Smooth muscle cell of the brain vasculature (primary cell): ENCODE measurements around the gene METTL25.
"Not testable (repeated sequence)": the region's sequence is repeated elsewhere in the genome, so short reads cannot be mapped to it uniquely, and the experiment has no call there.

Source experiments
- DNase-seq: peaks from one replicate; pipeline ENCODE4 v3.0.0-alpha.2; 2012; ENCODE audit warnings: low read depth, low spot score

The METTL25 gene, protein sequence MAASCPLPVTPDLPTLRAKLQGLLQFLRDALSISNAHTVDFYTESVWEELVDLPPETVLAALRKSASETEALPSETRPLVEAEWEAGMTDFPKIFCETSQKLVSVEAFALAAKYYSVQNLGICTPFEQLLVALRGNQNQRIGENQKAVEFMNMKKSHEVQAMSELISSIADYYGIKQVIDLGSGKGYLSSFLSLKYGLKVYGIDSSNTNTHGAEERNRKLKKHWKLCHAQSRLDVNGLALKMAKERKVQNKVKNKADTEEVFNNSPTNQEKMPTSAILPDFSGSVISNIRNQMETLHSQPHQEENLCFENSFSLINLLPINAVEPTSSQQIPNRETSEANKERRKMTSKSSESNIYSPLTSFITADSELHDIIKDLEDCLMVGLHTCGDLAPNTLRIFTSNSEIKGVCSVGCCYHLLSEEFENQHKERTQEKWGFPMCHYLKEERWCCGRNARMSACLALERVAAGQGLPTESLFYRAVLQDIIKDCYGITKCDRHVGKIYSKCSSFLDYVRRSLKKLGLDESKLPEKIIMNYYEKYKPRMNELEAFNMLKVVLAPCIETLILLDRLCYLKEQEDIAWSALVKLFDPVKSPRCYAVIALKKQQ

DNA sequence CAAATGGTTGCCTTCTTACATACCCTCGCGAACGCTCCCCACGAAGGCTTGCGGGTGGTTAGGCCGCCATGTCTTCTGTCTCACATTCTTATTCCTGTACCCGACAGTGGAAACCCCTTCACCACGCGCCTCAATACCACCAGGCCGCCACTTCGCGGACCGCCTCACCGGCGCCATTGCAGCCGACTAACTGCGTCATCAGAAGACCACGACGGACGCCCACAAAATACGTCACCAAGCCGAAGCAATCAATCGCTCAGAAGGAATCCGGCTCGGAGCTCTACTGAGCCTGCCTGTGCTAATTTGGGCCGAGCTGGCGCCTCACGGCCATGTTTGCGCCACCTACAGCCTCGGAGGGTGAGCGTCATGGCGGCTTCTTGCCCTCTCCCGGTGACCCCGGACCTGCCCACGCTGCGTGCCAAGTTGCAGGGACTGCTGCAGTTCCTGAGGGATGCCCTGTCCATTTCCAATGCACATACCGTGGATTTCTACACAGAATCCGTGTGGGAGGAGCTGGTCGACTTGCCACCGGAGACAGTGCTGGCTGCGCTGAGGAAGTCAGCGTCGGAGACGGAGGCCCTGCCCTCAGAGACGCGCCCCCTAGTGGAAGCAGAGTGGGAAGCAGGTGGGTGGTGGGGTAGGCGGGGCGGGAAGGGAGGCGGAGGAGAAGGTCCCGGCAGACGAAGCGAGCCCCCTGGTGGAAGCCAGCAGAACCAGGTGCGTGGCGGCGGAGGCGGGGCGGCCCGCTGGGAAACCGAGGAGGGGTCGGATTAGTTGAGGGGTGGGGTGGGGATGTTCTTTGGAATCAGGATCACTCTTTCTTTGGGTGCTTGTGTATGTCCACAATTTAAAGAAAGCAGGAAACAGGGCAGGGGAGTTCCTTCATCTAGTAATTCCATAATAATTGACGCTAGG is at the start of gene METTL25, which contains the start of gene CCDC59:
METTL25 (plus strand) TSS at position 330 of the 915 bp plus-strand sequence; CDS start at position 367, 37 bp downstream.
CCDC59 (minus strand) TSS at position 188 of the 915 bp plus-strand sequence; CDS start at position 177, 11 bp downstream.
- peak; percentile 93 for DNase-seq

DNA sequence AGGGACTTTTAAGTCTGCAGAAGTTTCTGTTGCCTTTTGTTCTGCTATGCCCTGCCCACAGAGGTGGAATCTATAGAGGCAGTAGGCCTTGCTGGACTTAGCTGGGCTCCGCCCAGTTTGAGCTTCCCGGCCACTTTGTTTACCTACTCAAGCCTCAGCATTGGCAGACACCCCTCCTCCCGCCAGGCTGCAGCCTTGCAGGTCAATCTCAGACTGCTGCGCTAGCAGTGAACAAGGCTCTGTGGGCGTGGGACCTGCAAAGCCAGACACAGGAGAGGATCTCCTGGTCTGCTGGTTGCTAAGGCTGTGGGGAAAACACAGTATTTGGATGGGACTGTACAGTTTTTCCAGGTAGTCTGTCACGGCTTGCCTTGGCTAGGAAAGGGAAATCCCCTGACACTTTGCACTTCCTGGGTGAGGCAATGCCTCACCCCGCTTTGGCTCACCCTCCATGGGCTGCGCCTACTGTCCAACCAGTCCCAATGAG is 43.9 kb upstream of the METTL25 start:
- DNase-seq: no peak

DNA sequence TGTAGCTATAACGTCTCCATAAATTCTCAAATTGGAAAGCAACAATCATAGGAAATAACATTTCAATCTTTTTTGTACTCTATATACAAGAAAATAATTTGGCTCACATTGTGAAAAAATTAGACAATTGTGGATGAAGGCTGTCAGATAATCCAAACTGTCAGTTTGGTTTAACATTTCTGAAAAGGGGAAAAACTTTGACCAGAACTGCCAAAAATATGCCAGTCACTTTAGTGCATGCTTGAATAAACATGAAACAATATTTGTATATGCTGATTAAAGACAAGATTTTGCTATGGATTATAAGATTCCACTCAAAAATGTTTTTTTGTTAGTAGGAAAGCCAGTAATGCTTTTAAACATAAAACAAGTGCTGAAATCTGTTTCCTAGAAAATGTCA is 39.1 kb upstream of the METTL25 start:
- no peak for DNase-seq

DNA sequence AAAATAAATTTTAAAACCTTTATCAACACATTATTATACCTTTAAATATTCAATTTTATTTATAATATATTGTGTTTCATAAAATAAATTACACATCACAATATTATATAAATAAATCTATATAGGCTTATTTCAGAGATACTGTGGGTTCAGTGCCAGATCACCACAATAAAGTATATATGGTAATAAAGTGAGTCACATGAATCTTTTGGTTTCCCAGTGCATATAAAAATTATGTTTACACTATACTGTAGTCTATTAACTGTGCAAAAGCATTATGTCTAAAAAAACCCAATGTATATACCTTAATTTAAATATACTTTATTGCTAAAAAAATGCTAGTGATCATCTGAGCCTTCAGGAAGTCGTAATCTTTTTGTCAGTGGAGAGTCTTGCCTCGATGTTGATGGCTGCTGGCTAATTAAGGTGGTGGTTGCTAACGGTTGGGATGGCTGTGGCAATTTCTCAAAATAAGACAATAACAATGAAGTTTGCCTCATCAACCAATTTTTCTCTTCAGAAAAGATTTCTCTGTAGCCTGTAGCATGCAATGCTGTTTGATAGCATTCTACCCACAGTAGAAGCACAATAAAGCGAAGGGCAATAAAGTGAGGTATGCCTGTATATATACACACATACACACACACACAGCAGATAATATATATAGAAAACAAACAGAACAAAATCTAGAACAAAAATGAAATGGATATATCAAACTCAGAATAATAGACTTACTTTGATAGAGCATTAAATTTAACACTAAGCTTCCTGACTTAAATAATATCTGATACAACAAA is 32.6 kb upstream of the METTL25 start:
- DNase-seq: no peak

DNA sequence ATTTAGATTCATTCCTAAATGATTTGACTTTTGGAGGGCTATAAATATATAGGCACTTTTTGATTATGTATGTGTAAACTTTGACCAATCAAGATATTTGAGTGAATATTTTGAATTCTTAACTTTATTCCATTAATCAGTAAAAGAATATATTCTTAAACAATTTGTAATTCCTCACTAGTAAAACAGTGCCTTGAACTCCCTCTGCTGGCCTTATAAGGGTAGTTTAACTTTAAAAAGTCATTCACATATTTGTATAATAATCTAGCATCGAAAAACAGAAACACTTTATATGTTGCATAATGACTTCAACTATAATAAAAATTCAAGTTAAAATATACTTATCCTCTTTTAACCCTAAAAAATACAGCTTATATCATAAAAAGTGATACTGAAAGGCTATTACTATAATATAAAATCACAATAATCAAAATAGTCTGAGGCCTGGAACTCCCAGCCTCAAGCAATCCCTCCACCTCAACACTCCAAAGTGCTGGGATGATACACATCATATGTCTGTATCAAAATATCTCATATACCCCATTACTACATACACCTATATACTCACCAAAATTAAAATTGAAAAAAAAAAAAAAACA is 31.3 kb upstream of the METTL25 start:
- peak; percentile 4 for DNase-seq

DNA sequence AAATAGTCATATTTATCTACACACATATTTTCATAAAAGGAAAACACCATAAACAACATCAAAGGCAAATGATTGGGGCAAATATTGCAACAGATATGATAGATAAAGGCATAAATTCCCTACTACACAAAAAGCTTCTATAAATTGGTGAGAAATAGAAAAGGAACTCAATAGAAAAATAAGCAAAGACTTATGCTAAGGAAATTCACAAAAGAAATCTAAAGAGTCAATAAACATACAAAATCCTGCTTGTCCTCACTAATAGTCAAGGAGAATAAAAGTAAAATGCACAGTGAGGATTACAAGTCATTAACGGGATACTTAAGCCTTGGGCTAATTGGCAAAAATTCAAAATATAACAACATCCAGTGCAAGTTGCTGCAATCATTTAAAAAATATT is 30.5 kb upstream of the METTL25 start:
- no peak for DNase-seq

DNA sequence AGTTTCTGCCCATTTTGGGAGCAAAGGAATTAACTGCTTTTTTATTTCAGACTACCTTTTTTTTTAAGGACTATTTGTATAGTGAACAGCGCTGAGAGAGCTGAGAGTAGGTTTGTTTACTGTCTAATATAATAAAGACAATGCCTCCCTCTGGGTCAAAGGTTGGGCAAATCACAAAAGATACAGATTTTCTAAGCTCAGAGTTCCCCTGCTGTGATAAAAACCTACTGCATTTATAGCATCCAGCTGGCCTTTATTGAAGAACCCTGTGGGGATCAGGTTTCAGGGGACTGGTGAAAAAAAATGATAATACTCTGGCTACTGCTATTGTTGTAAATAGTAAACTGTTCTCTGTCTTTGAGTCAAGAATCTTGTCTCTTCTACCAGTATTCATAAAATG is 28.8 kb upstream of the METTL25 start:
- no peak for DNase-seq

DNA sequence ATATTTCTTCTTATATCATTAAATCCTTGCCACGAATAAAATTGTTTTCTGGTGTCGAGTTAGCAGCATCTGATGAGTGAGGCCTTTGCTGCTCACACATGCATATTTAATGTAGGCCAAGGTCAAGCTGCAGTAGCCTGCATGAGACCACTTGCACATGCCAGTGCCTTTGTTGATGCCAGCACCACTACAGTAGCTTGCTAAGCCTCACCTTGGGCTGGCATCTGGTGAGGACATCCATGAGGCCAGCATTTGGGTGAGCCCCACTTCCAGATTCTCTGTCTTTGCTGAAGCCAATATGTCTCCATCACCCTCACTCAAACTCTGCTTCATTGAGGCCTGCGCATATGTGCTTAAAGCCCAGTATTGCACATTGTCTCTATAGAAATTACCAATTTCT is 8.2 kb upstream of the METTL25 start:
- no peak for DNase-seq

DNA sequence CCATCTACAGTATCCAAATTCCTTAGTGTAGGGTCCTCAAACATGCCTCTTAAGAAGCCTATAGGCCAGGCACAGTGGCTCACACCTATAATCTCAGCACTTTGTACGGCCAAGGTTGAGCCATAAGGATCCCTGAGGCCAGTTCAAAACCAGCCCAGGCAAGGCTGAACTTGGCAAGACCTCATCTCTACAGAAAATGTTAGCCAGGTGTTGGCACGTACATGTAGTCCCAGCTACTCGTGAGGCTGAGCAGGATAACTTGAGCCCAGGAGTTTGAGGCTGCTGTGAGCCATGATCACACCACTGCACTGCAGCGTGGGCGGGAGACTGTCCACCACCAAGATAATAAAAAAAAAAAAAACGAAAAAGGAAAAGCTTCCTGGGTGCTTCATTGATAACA is 6.9 kb upstream of the METTL25 start:
- no peak for DNase-seq

DNA sequence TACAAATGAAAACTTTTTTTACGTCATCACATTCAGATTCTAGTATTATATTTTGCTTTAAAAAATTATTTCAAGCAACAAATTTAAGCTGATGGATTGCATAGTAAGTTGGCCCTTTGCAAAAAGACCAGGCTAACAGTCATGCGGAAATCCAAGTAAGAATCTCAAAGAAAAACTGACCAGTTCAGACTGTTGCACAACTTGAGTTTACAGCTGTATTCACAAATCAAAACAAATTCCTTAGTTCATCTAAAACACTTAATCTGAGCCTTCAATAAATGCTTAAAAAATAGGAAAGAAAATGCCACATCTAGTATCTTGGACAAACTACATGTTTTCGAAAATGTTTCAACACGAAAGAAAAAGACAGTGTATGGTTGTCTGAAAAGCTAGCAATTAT is 989 bp upstream of the METTL25 start:
- DNase-seq: no peak

DNA sequence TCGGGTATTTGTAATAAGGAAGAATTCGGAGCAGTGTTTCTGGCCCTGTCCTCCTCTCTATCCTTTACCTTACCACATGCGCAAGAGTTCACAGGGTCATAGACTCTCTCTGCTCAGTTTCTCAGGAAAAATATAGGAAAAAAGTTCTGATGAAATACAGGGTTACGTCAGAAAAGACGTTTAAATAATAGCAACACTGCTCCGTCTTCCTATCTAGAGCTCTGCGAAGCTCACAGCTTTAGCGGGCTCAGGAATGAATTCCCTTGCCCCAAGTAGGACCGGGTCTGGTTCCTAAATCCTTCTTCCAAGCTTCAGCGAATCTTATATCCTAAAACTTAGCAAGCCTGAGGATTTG is 507 bp upstream of the METTL25 start:
- DNase-seq: no peak

DNA sequence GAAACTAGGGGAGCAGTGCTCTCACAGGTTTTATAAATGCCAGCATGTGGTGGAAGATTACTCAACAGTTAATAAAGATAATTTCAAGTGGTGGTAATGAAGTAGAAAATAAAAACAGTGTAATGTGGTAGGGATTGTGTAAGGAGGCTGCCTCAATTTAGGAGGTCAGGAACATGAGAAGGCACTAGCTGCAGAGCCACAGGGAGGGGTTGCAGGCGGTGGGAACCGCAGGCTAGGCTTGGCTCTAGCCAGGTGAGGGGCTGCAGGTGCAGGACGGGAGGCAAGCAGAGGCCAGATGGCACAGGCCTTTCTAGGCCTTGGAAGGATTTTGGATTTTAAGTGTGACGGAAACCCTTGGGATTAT is 768 bp downstream of the METTL25 start:
- no peak for DNase-seq

DNA sequence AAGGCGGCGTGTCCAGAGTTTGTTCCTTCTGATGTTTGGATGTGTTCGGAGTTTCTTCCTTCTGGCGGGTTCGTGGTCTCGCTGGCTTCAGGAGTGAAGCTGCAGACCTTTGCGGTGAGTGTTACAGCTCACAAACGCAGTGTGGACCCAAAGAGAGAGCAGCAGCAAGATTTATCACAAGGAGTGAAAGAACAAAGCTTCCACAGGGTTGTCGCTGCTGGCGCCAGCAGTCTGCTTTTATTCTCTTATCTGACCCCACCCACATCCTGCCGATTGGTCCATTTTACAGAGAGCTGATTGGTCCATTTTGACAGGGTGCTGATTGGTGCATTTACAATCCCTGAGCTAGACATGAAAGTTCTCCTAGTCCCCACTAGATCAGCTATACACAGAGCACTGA is 2.5 kb downstream of the METTL25 start:
- not testable (repeated sequence) for DNase-seq

DNA sequence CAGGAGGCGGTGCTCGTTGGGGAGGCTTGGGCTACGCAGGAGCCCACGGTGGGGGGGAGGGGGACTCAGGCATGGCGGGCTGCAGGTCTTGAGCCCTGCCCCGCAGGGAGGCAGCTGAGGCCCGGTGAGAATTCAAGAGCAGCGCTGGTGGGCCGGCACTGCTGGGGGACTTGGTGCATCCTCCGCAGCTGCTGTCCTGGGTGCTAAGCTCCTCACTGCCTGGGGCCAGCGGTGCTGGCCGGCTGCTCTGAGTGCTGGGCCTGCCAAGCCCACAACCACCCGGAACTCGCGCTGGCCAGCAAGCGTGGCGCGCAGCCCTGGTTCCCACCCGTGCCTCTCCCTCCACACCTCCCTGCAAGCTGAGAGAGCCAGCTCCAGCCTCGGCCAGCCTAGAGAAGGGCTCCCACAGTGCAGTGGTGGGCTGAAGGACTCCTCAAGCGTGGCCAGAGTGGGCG is 3.2 kb downstream of the METTL25 start:
- DNase-seq: no peak

DNA sequence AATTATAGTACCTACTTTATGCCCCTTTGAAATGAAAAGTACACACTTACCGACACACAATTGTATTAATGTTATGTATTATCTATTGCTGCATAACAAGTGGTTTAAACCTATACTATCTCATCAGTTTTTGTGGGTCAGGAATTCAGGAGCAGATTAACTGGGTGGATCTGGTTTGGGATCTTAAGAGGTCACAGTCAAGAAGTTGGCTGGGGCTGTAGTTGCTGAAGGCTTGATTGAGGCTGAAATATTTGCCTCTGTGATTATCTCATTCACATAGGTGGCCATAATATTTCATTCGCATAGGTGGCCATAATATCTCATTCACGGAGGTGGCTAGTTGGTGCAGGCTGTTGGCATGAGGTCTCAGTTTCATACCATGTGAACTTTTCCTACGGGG is 5.7 kb downstream of the METTL25 start:
- no peak for DNase-seq

DNA sequence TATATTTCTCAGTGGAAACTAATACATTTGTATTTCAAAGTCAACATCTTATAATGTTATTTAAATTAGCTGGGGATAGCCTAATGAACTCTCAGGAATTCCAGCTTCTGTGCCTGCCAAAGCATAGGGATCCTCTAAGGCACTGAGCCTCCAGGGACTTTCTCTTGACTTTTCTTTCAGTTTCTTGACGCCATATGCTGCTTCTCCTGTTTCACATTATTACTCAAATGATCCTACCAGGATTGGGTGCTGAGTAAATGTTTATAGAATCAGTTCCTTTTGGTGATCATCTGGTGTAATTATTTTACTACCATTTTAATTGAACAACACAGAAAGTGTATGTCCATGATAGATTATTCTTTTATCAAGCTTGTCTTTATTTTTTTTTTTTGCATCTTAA is 7.9 kb downstream of the METTL25 start:
- no peak for DNase-seq

DNA sequence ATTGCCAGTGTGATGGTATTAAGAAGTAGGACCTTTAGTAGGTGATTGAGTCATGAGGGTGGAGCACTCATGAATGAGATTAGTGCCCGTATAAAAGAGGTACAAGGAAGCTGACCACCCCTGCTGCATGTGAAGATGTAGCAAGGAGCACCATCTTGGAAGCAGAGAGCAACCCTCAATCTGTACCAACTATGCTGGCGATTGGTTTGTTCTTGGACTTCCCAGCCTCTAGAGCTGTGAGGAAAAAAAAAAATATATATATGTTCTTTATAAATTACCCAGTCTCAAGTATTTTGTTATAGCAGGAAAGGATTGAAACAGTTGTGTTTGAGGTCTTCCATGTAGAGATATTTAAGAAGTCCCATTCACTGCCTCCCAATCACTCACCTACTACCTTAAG is 16.9 kb downstream of the METTL25 start:
- DNase-seq: no peak

DNA sequence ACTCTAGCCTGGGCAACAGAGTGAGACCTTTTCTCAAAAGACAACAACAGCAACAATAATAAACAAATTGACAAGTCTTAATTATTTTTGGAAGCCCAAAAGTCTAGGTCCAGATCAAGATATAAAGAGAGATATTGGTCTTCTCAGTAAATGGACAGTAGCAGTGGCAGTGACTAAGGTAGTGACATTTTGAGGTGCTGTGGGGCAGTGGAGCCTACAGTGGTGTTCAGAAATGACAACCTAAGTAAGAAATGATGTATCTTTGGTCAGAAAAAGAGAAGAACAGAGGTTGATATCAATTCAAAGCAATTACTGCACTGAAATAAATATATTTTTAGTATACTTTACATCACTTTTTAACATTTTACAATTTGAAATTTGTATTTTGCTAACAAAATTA is 20.7 kb downstream of the METTL25 start:
- no peak for DNase-seq

DNA sequence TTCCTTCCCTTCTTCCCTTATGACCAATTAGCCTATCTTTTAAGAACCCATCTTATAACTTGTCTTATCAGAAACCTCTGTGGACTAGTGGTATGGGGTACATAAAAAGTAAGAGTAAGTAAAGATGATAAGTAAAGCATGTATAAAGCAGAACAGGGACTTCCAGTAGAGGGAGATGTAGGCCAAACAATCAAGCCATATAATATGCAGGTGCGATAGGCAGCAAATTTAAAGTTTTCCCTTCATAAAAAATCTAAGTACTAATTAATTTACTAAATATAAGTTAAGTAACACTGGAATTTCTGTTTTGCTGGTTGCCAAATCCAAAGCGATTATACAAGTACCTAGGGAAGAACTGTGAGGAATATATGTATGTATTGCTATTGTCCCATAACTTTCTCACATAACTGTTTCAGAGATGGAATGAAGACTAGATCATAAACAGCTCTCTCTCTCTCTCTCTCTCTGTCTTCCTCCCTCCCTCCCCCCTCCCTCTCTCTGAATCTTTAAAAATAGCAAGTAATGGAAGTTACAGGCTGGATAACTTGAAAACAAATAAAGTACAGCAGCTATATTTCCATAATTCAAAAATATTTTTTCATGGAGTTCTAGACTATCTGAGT is 25.7 kb downstream of the METTL25 start:
- DNase-seq: no peak

DNA sequence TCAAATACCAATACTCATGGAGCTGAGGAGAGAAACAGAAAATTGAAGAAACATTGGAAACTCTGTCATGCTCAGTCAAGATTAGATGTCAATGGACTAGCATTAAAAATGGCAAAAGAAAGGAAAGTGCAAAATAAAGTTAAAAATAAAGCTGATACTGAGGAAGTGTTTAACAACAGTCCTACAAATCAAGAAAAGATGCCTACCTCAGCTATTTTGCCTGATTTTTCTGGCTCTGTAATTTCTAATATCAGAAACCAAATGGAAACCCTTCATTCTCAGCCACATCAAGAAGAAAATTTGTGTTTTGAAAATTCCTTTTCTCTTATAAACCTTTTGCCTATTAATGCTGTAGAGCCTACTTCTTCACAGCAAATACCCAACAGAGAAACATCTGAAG is 40.5 kb downstream of the METTL25 start:
- DNase-seq: no peak
